ENCODE data around the gene KDM1A. TPM values are rescaled to one million over a fixed set of nuclear protein-coding genes. Genes with fewer than 3 reads are reported as not detected.

KDM1A gene
- total and polyA plus RNA-seq, 2 of the 13 experiments (the other 11 are each of a cell fraction or from before 2014, with no cell fraction given): 81.3 to 173 TPM

- TF ChIP-seq, protein P1, sequence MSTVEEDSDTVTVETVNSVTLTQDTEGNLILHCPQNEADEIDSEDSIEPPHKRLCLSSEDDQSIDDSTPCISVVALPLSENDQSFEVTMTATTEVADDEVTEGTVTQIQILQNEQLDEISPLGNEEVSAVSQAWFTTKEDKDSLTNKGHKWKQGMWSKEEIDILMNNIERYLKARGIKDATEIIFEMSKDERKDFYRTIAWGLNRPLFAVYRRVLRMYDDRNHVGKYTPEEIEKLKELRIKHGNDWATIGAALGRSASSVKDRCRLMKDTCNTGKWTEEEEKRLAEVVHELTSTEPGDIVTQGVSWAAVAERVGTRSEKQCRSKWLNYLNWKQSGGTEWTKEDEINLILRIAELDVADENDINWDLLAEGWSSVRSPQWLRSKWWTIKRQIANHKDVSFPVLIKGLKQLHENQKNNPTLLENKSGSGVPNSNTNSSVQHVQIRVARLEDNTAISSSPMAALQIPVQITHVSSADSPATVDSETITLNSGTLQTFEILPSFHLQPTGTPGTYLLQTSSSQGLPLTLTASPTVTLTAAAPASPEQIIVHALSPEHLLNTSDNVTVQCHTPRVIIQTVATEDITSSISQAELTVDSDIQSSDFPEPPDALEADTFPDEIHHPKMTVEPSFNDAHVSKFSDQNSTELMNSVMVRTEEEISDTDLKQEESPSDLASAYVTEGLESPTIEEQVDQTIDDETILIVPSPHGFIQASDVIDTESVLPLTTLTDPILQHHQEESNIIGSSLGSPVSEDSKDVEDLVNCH (CRISPR knock-in tag; IDR thresholded peaks at IDR 0.05): no peak
- TF ChIP-seq CENPT (CRISPR knock-in tag; IDR thresholded peaks at IDR 0.05; ENCODE audit: low read depth) (no peak; the same call in 1 of the 2 replicates), SP140L (CRISPR knock-in tag; IDR thresholded peaks at IDR 0.05; ENCODE audit: borderline replicate concordance) (no peak), RBM22 (optimal IDR thresholded peaks at IDR 0.05; ENCODE audit: low read length) (no peak), WIZ (CRISPR knock-in tag; IDR thresholded peaks at IDR 0.05) (no peak), ZNF296 (CRISPR knock-in tag; conservative IDR thresholded peaks at IDR 0.05) (no peak; the same call in 1 of the 2 replicates), ZFAT (CRISPR knock-in tag; conservative IDR thresholded peaks at IDR 0.05) (no peak), ZFP90 (CRISPR knock-in tag; IDR thresholded peaks at IDR 0.05; ENCODE audit: borderline replicate concordance) (no peak; the same call in 1 of the 2 replicates), ZNF253 (CRISPR knock-in tag; IDR thresholded peaks at IDR 0.05; ENCODE audit: borderline replicate concordance) (peak; percentile 85; the same call in 1 of the 2 replicates), ZNF34 (CRISPR knock-in tag; IDR thresholded peaks at IDR 0.05; ENCODE audit: borderline replicate concordance) (no peak; the same call in 1 of the 2 replicates), ZNF362 (CRISPR knock-in tag; IDR thresholded peaks at IDR 0.05; ENCODE audit: borderline replicate concordance) (0 out of 2 replicates have a peak, but pooled peaks have one; percentile 29), ZBTB42 (CRISPR knock-in tag; IDR thresholded peaks at IDR 0.05) (no peak), TCF7L2 (IDR thresholded peaks at IDR 0.05; ENCODE audit: low read depth, low read length) (no peak), MEF2D (CRISPR knock-in tag; IDR thresholded peaks at IDR 0.05) (peak; percentile 82), DMAP1 (CRISPR knock-in tag; IDR thresholded peaks at IDR 0.05) (peak; percentile 98), GPN1 (CRISPR knock-in tag; IDR thresholded peaks at IDR 0.05; ENCODE audit: borderline replicate concordance) (no peak), SCMH1 (CRISPR knock-in tag; IDR thresholded peaks at IDR 0.05; ENCODE audit: borderline replicate concordance) (no peak), CEBPG (CRISPR knock-in tag; IDR thresholded peaks at IDR 0.05) (peak; percentile 15; the same call in 1 of the 2 replicates), XBP1 (CRISPR knock-in tag; IDR thresholded peaks at IDR 0.05) (no peak), GTF2F1 (IDR thresholded peaks at IDR 0.05; ENCODE audit: low read length) (peak; percentile 9; the same call in 1 of the 2 replicates), CENPX (CRISPR knock-in tag; IDR thresholded peaks at IDR 0.05) (no peak), ZNF790 (CRISPR knock-in tag; IDR thresholded peaks at IDR 0.05; ENCODE audit: borderline replicate concordance) (peak; percentile 87; the same call in 1 of the 2 replicates), MBD4 (IDR thresholded peaks at IDR 0.05; ENCODE audit: borderline replicate concordance, low read length) (no peak)
- TF ChIP-seq, protein P2, sequence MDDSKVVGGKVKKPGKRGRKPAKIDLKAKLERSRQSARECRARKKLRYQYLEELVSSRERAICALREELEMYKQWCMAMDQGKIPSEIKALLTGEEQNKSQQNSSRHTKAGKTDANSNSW (CRISPR knock-in tag; IDR thresholded peaks at IDR 0.05; ENCODE audit: borderline replicate concordance): no peak
- TF ChIP-seq, protein P3, sequence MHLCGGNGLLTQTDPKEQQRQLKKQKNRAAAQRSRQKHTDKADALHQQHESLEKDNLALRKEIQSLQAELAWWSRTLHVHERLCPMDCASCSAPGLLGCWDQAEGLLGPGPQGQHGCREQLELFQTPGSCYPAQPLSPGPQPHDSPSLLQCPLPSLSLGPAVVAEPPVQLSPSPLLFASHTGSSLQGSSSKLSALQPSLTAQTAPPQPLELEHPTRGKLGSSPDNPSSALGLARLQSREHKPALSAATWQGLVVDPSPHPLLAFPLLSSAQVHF (CRISPR knock-in tag; IDR thresholded peaks at IDR 0.05): 0 out of 2 replicates have a peak, but pooled peaks have one; percentile 45
These were observed at the start of gene KDM1A (continued) for GRCh38 chr1:23019094-23019862.

Data from HepG2 (cell line).